CD14-positive monocyte (primary cell): ENCODE results near the gene G6PC3. TPM values are rescaled to one million over a fixed set of nuclear protein-coding genes. Genes with fewer than 3 reads are reported as not detected.
"Not testable (repeated sequence)": the region's sequence is repeated elsewhere in the genome, so short reads cannot be mapped to it uniquely, and the experiment has no call there.

Experiments
- DNase-seq, 3 donors: peaks; one replicate each; pipeline ENCODE4 v3.0.0-alpha.2; 2011 to 2022
- H2AFZ ChIP-seq: 2 replicates; pipeline ENCODE4 v1.6.0; 2012; ENCODE audit warnings: mild to moderate bottlenecking, low read depth, low read length, inconsistent platforms; ENCODE audit not compliant: insufficient read depth, poor library complexity, severe bottlenecking
- H3K27ac ChIP-seq, 2 donors: 1 replicate in 1 of 2; 2 replicates in 1 of 2; pipeline ENCODE4 v1.5.1; 2012 to 2013; ENCODE audit warnings: low read length in 2 of 2, control low read depth in 1 of 2, inconsistent platforms in 1 of 2, low read depth in 1 of 2, mild to moderate bottlenecking in 1 of 2
- H3K27me3 ChIP-seq, 2 donors: one replicate each; pipeline versions ENCODE4 v1.6.0 to v1.6.1; 2011 to 2013; ENCODE audit warnings: low read length in 2 of 2; ENCODE audit not compliant: control insufficient read depth in 2 of 2, insufficient read depth in 2 of 2
- H3K36me3 ChIP-seq, 2 donors: replicated peaks in 1 of 2; 1 replicate in 1 of 2; 2 replicates in 1 of 2; pipeline versions ENCODE4 v1.5.1 to v1.6.1; 2012 to 2013; ENCODE audit warnings: low read length in 2 of 2, control low read depth in 1 of 2, inconsistent platforms in 1 of 2, mild to moderate bottlenecking in 1 of 2; ENCODE audit not compliant: insufficient read depth in 2 of 2, control insufficient read depth in 1 of 2
- H3K4me1 ChIP-seq, 2 donors: 1 replicate in 1 of 2; 2 replicates in 1 of 2; pipeline versions ENCODE4 v1.5.1 to v1.6.1; 2012 to 2013; ENCODE audit warnings: low read length in 2 of 2, control low read depth in 1 of 2, inconsistent platforms in 1 of 2, mild to moderate bottlenecking in 1 of 2, moderate library complexity in 1 of 2; ENCODE audit not compliant: insufficient read depth in 2 of 2, control insufficient read depth in 1 of 2
- H3K4me2 ChIP-seq: replicated peaks from 2 replicates; pipeline ENCODE3; 2012; ENCODE audit warnings: low read length, moderate library complexity, mild to moderate bottlenecking; ENCODE audit not compliant: poor library complexity, severe bottlenecking; ENCODE audit errors: extremely low read depth
- H3K4me3 ChIP-seq, 3 experiments: fragments of 200-600 bp in 1 of 3; sonication (generic) in 1 of 3; replicated peaks in 1 of 3; 1 replicate in 2 of 3; 2 replicates in 1 of 3; pipeline ENCODE4 v1.5.1; 2011 to 2013; ENCODE audit warnings: low read length in 3 of 3, mild to moderate bottlenecking in 3 of 3, control low read depth in 2 of 3, low read depth in 2 of 3, inconsistent platforms in 1 of 3, moderate library complexity in 1 of 3
- H3K79me2 ChIP-seq: 2 replicates; pipeline ENCODE4 v1.6.0; 2012; ENCODE audit warnings: mild to moderate bottlenecking, control low read depth, inconsistent platforms, low read length, moderate library complexity; ENCODE audit not compliant: insufficient read depth
- H3K9ac ChIP-seq: 2 replicates; pipeline ENCODE4 v1.6.0; 2017; ENCODE audit warnings: low read length, mild to moderate bottlenecking; ENCODE audit not compliant: insufficient read depth, poor library complexity, severe bottlenecking
- H3K9me3 ChIP-seq, 2 donors: replicated peaks in 1 of 2; 1 replicate in 1 of 2; 2 replicates in 1 of 2; pipeline versions ENCODE4 v1.5.1 to v1.6.1; 2012 to 2013; ENCODE audit warnings: low read length in 2 of 2, control low read depth in 1 of 2; ENCODE audit not compliant: control insufficient read depth in 1 of 2, insufficient read depth in 1 of 2
- H4K20me1 ChIP-seq: 2 replicates; pipeline ENCODE4 v1.6.0; 2012; ENCODE audit warnings: mild to moderate bottlenecking, low read length, control low read depth, moderate library complexity; ENCODE audit not compliant: insufficient read depth
- H3K27ac Mint-ChIP-seq, 7 donors: one replicate each; pipeline ENCODE4 v1.8.0; 2020; ENCODE audit warnings: mild to moderate bottlenecking in 7 of 7, mixed read lengths in 7 of 7, moderate library complexity in 6 of 7, inconsistent platforms in 2 of 7
- H3K27me3 Mint-ChIP-seq, 3 donors: one replicate each; pipeline ENCODE4 v1.8.0; 2021 to 2022; ENCODE audit warnings: low read depth in 3 of 3, mild to moderate bottlenecking in 3 of 3, mixed read lengths in 3 of 3, moderate library complexity in 3 of 3, inconsistent platforms in 1 of 3
- H3K36me3 Mint-ChIP-seq, 2 donors: one replicate each; pipeline ENCODE4 v1.8.0; 2020; ENCODE audit warnings: mixed read lengths in 2 of 2, inconsistent platforms in 1 of 2, mild to moderate bottlenecking in 1 of 2
- H3K4me1 Mint-ChIP-seq: one replicate; pipeline ENCODE4 v1.8.0; 2020; ENCODE audit warnings: mild to moderate bottlenecking, mixed read lengths
- H3K4me3 Mint-ChIP-seq, 2 donors: one replicate each; pipeline ENCODE4 v1.8.0; 2020; ENCODE audit warnings: mild to moderate bottlenecking in 2 of 2, mixed read lengths in 2 of 2, moderate library complexity in 1 of 2
- H3K9me3 Mint-ChIP-seq, 7 donors: one replicate each; pipeline ENCODE4 v1.8.0; 2020 to 2022; ENCODE audit warnings: mixed read lengths in 7 of 7, mild to moderate bottlenecking in 6 of 7, moderate library complexity in 6 of 7, inconsistent platforms in 2 of 7
- CTCF ChIP-seq: fragments of 200-600 bp; IDR thresholded peaks from one replicate; pipeline ENCODE4 v1.8.0; 2022; ENCODE audit warnings: antibody characterized with exemption, mild to moderate bottlenecking
- WGBS: methylation state at CpG from one replicate; pipeline ENCODE4 v1.1.5; 2013; ENCODE audit warnings: missing lambda C conversion rate; ENCODE audit not compliant: insufficient coverage; 5-methylcytosine and 5-hydroxymethylcytosine counted together
- intact Hi-C, 2 donors: fragments of 100-400 bp; cut with micrococcal nuclease; formaldehyde crosslinking; loops; one replicate each; pipeline versions ENCODE4 v1.15.0 to v1.15.1; 2023
- polyA minus RNA-seq: library from RNA; depleted of rRNA, polyadenylated mRNA; stranded (reverse); fragments of >200 nt; gene quantifications from 2 replicates; pipeline ENCODE4 v1.2.3, GENCODE V29; 2012
- polyA plus RNA-seq, 3 donors: library from polyadenylated mRNA; depleted of rRNA in 1 of 3; unstranded in 2 of 3; stranded (reverse) in 1 of 3; fragments of 300-500 nt in 2 of 3; fragments of >200 nt in 1 of 3; fragmentation: Illumina TruSeq in 2 of 3; gene quantifications; 1 replicate in 2 of 3; 2 replicates in 1 of 3; pipeline ENCODE4 v1.2.3, GENCODE V29; 2012 to 2021
- total RNA-seq, 12 experiments: library from RNA in 1 of 12; stranded (reverse) in 1 of 12; fragments of 120-200 nt in 1 of 12; gene quantifications; one replicate each; pipeline ENCODE4 v1.2.4 and lab custom pipeline; 2013 to 2026; ENCODE audit warnings: mixed read lengths in 6 of 12, inconsistent platforms in 1 of 12

Gene G6PC3
- 28.1 TPM for total RNA-seq (2013)
- 10 to 100 TPM; 38.0 to 46.4 (median 42.4) TPM for polyA plus RNA-seq
- 17.9 and 30.6 TPM in 2 replicates for polyA minus RNA-seq
- 2.5 to 13.0 (median 9.3) reads per million in 11 experiments for total RNA-seq (lab: John Stamatoyannopoulos, UW)

- Histone ChIP-seq H3K9ac (peak within 1 kb of the TSS; percentile 70), H3K4me1 (peaks cover 46 to 56% of the 10 kb centered on the region in 2 donors), H3K4me2 (peak within 1 kb of the TSS; percentile 86), H3K9me3 (no peaks in the 10 kb centered on the region), H3K79me2 (peaks cover 39% of the 10 kb centered on the region), H3K36me3 (peaks cover 14 to 21% of the 10 kb centered on the region in 2 donors), H3K4me3 (peak within 1 kb of the TSS; percentile 45 to 84 (median 65)), H4K20me1 (peaks cover 18% of the 10 kb centered on the region), H3K27me3 (no peaks in the 10 kb centered on the region), H2AFZ (peak within 1 kb of the TSS; percentile 80), H3K27ac (peak within 1 kb of the TSS; percentile 86)
- peaks cover 14 to 23% of the 10 kb centered on the region in 2 donors for H3K36me3 Mint-ChIP-seq
- intact Hi-C loops = loop anchor here in 1 of 2 donors (2.0 kb wide), 1 partner anchor 52 kb away; the partner anchor contains the start of gene HDAC5
- H3K4me1 Mint-ChIP-seq = peaks cover 49% of the 10 kb centered on the region
- DNase-seq = peak; percentile 87 to 92 (median 89)
- no peak for TF ChIP-seq CTCF
- H3K4me3 Mint-ChIP-seq = peak within 1 kb of the TSS; percentile 89 to 94
- H3K27ac Mint-ChIP-seq = peak within 1 kb of the TSS; percentile 87 to 97 (median 94)
- no peaks in the 10 kb centered on the region for H3K9me3 Mint-ChIP-seq
- H3K27me3 Mint-ChIP-seq = peaks cover 0 to 1% (median 0%) of the 10 kb centered on the region in 3 donors
- WGBS = under 1% methylated on average over 53 of the region's 53 CpGs
Measured at GRCh38 chr17:44070455-44071197, at the start of gene G6PC3. Gene G6PC3, plus strand, starts transcription at chr17:44070735. Its CDS starts 231 bp downstream, at chr17:44070966.

GRCh38 chr17:44021227-44021626, 49.3 kb upstream of the G6PC3 start:
- H3K4me3 Mint-ChIP-seq, H3K27ac Mint-ChIP-seq, H3K9me3 ChIP-seq, intact Hi-C loops, H3K27me3 ChIP-seq, H3K4me1 ChIP-seq, H3K4me1 Mint-ChIP-seq, H3K79me2 ChIP-seq, DNase-seq, H3K4me3 ChIP-seq, H2AFZ ChIP-seq, H3K9me3 Mint-ChIP-seq, H3K27me3 Mint-ChIP-seq, H3K9ac ChIP-seq, H3K4me2 ChIP-seq, H3K27ac ChIP-seq, H4K20me1 ChIP-seq: not testable (repeated sequence)
- peaks cover 28 to 34% of the 10 kb centered on the region in 2 donors for H3K36me3 Mint-ChIP-seq
- peaks cover 4 to 27% of the 10 kb centered on the region in 2 donors for H3K36me3 ChIP-seq
- 100% methylated on average over 2 of the region's 7 CpGs for WGBS
